B cell (primary cell): ENCODE results near the gene FBLIM1. TPM values are rescaled to one million over a fixed set of nuclear protein-coding genes. Genes with fewer than 3 reads are reported as not detected.

Experiments
- ATAC-seq: fragments of 200-7000 bp; cut with Tn5 transposase; one replicate; pipeline ENCODE4 v1.10.0; 2021; ENCODE audit warnings: low read depth, mild to moderate bottlenecking, moderate number of reproducible peaks, moderate library complexity
- CTCF ChIA-PET: fragments of 350-600 bp; sonication (Branson Sonifier 250); formaldehyde crosslinking; loops from one replicate; lab custom pipeline; 2021; ENCODE audit warnings: antibody characterized with exemption, inconsistent platforms; lab: Charles Lee
- POLR2A ChIA-PET: fragments of 350-600 bp; sonication (Branson Sonifier 250); formaldehyde crosslinking; loops from one replicate; lab custom pipeline; 2021; ENCODE audit warnings: antibody characterized with exemption; lab: Charles Lee
- DNase-seq: peaks from one replicate; pipeline ENCODE4 v3.0.0; 2013
- H2AFZ ChIP-seq: 2 replicates; pipeline ENCODE4 v1.6.1; 2012; ENCODE audit warnings: mild to moderate bottlenecking, low read depth, low read length; ENCODE audit not compliant: insufficient read depth, poor library complexity, severe bottlenecking
- H3K27ac ChIP-seq, 2 donors: 1 replicate in 1 of 2; 2 replicates in 1 of 2; pipeline ENCODE4 v1.5.1; 2012 to 2013; ENCODE audit warnings: low read length in 2 of 2, mild to moderate bottlenecking in 2 of 2, moderate library complexity in 1 of 2
- H3K27me3 ChIP-seq, 4 experiments: fragments of 200-600 bp in 1 of 4; sonication (generic) in 1 of 4; replicated peaks in 1 of 4; 1 replicate in 2 of 4; 2 replicates in 2 of 4; pipeline versions ENCODE4 v1.6.1 to v1.7.0; 2013 to 2016; ENCODE audit warnings: low read length in 3 of 4, mild to moderate bottlenecking in 2 of 4, mixed read lengths in 1 of 4, moderate library complexity in 1 of 4; ENCODE audit not compliant: insufficient read depth in 4 of 4, control insufficient read depth in 3 of 4; ENCODE audit errors: control extremely low read depth in 1 of 4
- H3K36me3 ChIP-seq, 2 experiments: replicated peaks in 1 of 2; 1 replicate in 1 of 2; 2 replicates in 1 of 2; pipeline versions ENCODE4 v1.6.1 to v1.7.1; 2013; ENCODE audit warnings: low read length in 1 of 2; ENCODE audit not compliant: insufficient read depth in 2 of 2, control insufficient read depth in 1 of 2; ENCODE audit errors: control extremely low read depth in 1 of 2, extremely low read depth in 1 of 2
- H3K4me1 ChIP-seq, 2 donors: fragments of 200-600 bp in 1 of 2; sonication (generic) in 1 of 2; 1 replicate in 1 of 2; 2 replicates in 1 of 2; pipeline versions ENCODE4 v1.5.1 to v1.6.1; 2013 to 2017; ENCODE audit warnings: low read length in 2 of 2; ENCODE audit not compliant: control insufficient read depth in 2 of 2, insufficient read depth in 2 of 2
- H3K4me2 ChIP-seq: replicated peaks from 2 replicates; pipeline ENCODE3; 2012; ENCODE audit warnings: mild to moderate bottlenecking, low read depth, low read length; ENCODE audit not compliant: poor library complexity, severe bottlenecking
- H3K4me3 ChIP-seq, 5 experiments: fragments of 200-600 bp in 1 of 5; sonication (generic) in 1 of 5; 1 replicate in 3 of 5; 2 replicates in 2 of 5; pipeline versions ENCODE4 v1.5.1 to v1.7.0; 2011 to 2016; ENCODE audit warnings: low read length in 4 of 5, mild to moderate bottlenecking in 4 of 5, low read depth in 2 of 5, control low read depth in 1 of 5, moderate library complexity in 1 of 5; ENCODE audit not compliant: insufficient read depth in 1 of 5; ENCODE audit errors: control extremely low read depth in 1 of 5, extremely low read depth in 1 of 5
- H3K79me2 ChIP-seq: fragments of 200-600 bp; sonication (generic); one replicate; pipeline ENCODE4 v1.6.0; 2016; ENCODE audit warnings: low read length; ENCODE audit not compliant: control insufficient read depth, insufficient read depth
- H3K9ac ChIP-seq: fragments of 200-600 bp; sonication (generic); 2 replicates; pipeline ENCODE4 v1.6.1; 2017; ENCODE audit warnings: mild to moderate bottlenecking, low read length, moderate library complexity
- H3K9me3 ChIP-seq, 3 donors: one replicate each; pipeline versions ENCODE4 v1.6.1 to v1.7.1; 2013; ENCODE audit warnings: low read length in 2 of 3; ENCODE audit not compliant: control insufficient read depth in 2 of 3, insufficient read depth in 1 of 3; ENCODE audit errors: control extremely low read depth in 1 of 3
- H4K20me1 ChIP-seq: 2 replicates; pipeline ENCODE4 v1.6.0; 2012; ENCODE audit warnings: mild to moderate bottlenecking, low read length; ENCODE audit not compliant: insufficient read depth, control insufficient read depth, poor library complexity, severe bottlenecking
- H3K27ac Mint-ChIP-seq: one replicate; pipeline ENCODE4 v1.8.0; 2021; ENCODE audit warnings: mixed read lengths
- H3K27me3 Mint-ChIP-seq: one replicate; pipeline ENCODE4 v1.8.0; 2021; ENCODE audit warnings: mixed read lengths
- H3K4me1 Mint-ChIP-seq: one replicate; pipeline ENCODE4 v1.8.0; 2021; ENCODE audit warnings: mixed read lengths
- H3K4me3 Mint-ChIP-seq: one replicate; pipeline ENCODE4 v1.8.0; 2021; ENCODE audit warnings: mixed read lengths
- H3K9me3 Mint-ChIP-seq: one replicate; pipeline ENCODE4 v1.8.0; 2022; ENCODE audit warnings: mixed read lengths; ENCODE audit not compliant: insufficient read depth
- EZH2 ChIP-seq: IDR thresholded peaks from 2 replicates; pipeline ENCODE4 v1.6.1; 2012; ENCODE audit warnings: borderline replicate concordance, low read depth, mild to moderate bottlenecking, moderate library complexity, low read length; ENCODE audit not compliant: insufficient read depth, poor library complexity, severe bottlenecking
- WGBS: methylation state at CpG from one replicate; pipeline ENCODE4 v1.1.5; 2013; ENCODE audit warnings: missing lambda C conversion rate; ENCODE audit not compliant: insufficient coverage; 5-methylcytosine and 5-hydroxymethylcytosine counted together
- intact Hi-C: fragments of 100-400 bp; cut with micrococcal nuclease; formaldehyde crosslinking; loops from one replicate; pipeline ENCODE4 v1.10.0; 2022
- polyA plus RNA-seq: library from polyadenylated mRNA; depleted of rRNA; stranded (reverse); fragments of >200 nt; gene quantifications from 2 replicates; pipeline ENCODE4 v1.2.3, GENCODE V29; 2012
- total RNA-seq, 2 donors: library from RNA; stranded (reverse); fragments of 120-200 nt in 1 of 2; gene quantifications; 1 replicate in 1 of 2; 2 replicates in 1 of 2; pipeline versions ENCODE4 v1.2.3 to v1.2.4, GENCODE V29; 2013 to 2022
- TF ChIP-seq, protein P1 (sequence below): fragments of 200-600 bp; IDR thresholded peaks from one replicate; pipeline ENCODE4 v1.8.0; 2022; ENCODE audit warnings: antibody characterized with exemption, mild to moderate bottlenecking

FBLIM1 gene
- total and polyA plus RNA-seq, 2 donors (not counting 1 experiment from before 2014, with no cell fraction given), result not detected

GRCh38 chr1:15771836-15772515 is 13.4 kb downstream of the FBLIM1 start:
- ATAC-seq, result no peak
- Mint-ChIP-seq H3K4me1 (no peaks in the 10 kb centered on the region), H3K9me3 (no peaks in the 10 kb centered on the region), H3K27ac (no peak overlapping the region), H3K4me3 (no peak overlapping the region), H3K27me3 (peaks cover 24% of the 10 kb centered on the region)
- CTCF ChIA-PET, result no interaction called here
- peaks cover 0 to 8% (median 0%) of the 10 kb centered on the region in 4 experiments for H3K27me3 ChIP-seq
- DNase-seq, result no peak
- H3K9me3 ChIP-seq, result no peaks in the 10 kb centered on the region
- 100% methylated on average over 4 of the region's 6 CpGs for whole genome bisulfite sequencing
- no peak overlapping the region for H3K4me2 ChIP-seq
- H3K36me3 ChIP-seq, result no peaks in the 10 kb centered on the region
- POLR2A ChIA-PET, result no interaction called here
- no peak for TF ChIP-seq EZH2
- TF ChIP-seq, protein P1, sequence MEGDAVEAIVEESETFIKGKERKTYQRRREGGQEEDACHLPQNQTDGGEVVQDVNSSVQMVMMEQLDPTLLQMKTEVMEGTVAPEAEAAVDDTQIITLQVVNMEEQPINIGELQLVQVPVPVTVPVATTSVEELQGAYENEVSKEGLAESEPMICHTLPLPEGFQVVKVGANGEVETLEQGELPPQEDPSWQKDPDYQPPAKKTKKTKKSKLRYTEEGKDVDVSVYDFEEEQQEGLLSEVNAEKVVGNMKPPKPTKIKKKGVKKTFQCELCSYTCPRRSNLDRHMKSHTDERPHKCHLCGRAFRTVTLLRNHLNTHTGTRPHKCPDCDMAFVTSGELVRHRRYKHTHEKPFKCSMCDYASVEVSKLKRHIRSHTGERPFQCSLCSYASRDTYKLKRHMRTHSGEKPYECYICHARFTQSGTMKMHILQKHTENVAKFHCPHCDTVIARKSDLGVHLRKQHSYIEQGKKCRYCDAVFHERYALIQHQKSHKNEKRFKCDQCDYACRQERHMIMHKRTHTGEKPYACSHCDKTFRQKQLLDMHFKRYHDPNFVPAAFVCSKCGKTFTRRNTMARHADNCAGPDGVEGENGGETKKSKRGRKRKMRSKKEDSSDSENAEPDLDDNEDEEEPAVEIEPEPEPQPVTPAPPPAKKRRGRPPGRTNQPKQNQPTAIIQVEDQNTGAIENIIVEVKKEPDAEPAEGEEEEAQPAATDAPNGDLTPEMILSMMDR, result no peak
- no peak overlapping the region for H2AFZ ChIP-seq
- intact Hi-C loops, result no loop called here
- H3K4me3 ChIP-seq, result no peak overlapping the region
- H3K79me2 ChIP-seq, result no peaks in the 10 kb centered on the region
- no peaks in the 10 kb centered on the region for H4K20me1 ChIP-seq
- no peaks in the 10 kb centered on the region for H3K4me1 ChIP-seq
- no peak overlapping the region for H3K27ac ChIP-seq
- no peak overlapping the region for H3K9ac ChIP-seq

GRCh38 chr1:15775706-15776105 is 17.1 kb downstream of the FBLIM1 start:
- POLR2A ChIA-PET, result no interaction called here
- 55% methylated on average over 2 of the region's 2 CpGs for WGBS

More at GRCh38 chr1:15775706-15776105, 17.1 kb downstream of the FBLIM1 start:
- H3K27me3 Mint-ChIP-seq, result peaks cover 20% of the 10 kb centered on the region
- DNase-seq (no peak), ATAC-seq (no peak)
- H3K4me3 ChIP-seq, result no peak overlapping the region
- no peaks in the 10 kb centered on the region for H3K79me2 ChIP-seq
- no peaks in the 10 kb centered on the region for H3K36me3 ChIP-seq
- CTCF ChIA-PET, result interaction anchor here (0.9 to 1.6 kb wide), 2 partner anchors 16 to 25 kb away, joined by 3 to 4 read pairs; no protein-coding TSS in a partner anchor
- H3K4me3 Mint-ChIP-seq, result no peak overlapping the region
- H3K27me3 ChIP-seq, result peaks cover 0 to 7% (median 0%) of the 10 kb centered on the region in 4 experiments
- H3K9ac ChIP-seq, result no peak overlapping the region
- no peaks in the 10 kb centered on the region for H3K4me1 Mint-ChIP-seq
- no peak overlapping the region for H3K27ac ChIP-seq
- intact Hi-C loops, result no loop called here
- TF ChIP-seq, protein P1, result no peak
- TF ChIP-seq EZH2, result no peak
- H3K9me3 Mint-ChIP-seq, result no peaks in the 10 kb centered on the region
- H4K20me1 ChIP-seq, result no peaks in the 10 kb centered on the region
- H3K27ac Mint-ChIP-seq, result no peak overlapping the region
- H3K4me2 ChIP-seq, result no peak overlapping the region
- H3K9me3 ChIP-seq, result no peaks in the 10 kb centered on the region
- H2AFZ ChIP-seq, result no peak overlapping the region
- H3K4me1 ChIP-seq, result no peaks in the 10 kb centered on the region
